K562 (cell line): ENCODE measurements around the gene ABCA4. TPM values are rescaled to one million over a fixed set of nuclear protein-coding genes. Genes with fewer than 3 reads are reported as not detected.

ENCODE experiments used
- ATAC-seq: fragments of 200-7000 bp; cut with Tn5 transposase; 3 replicates; pipeline ENCODE4 v1.9.1; 2020; ENCODE audit warnings: moderate library complexity
- BruUV-seq: library from RNA; stranded (reverse); fragments of 400-500 nt; replicated peaks from 2 replicates; lab custom pipeline; 2021; lab: Mats Ljungman, UMichigan
- CTCF ChIA-PET: fragments of 300-600 bp; formaldehyde crosslinking; extraction: SDS; loops from one replicate; lab custom pipeline; 2021; ENCODE audit warnings: low intra/inter-chr PET ratio; lab: Yijun Ruan, JAX
- POLR2A ChIA-PET: fragments of 300-600, 350-650 bp; sonication (Branson Sonifier 250); formaldehyde crosslinking; extraction: SDS; loops from one replicate; lab custom pipeline; 2021; ENCODE audit warnings: antibody characterized with exemption, inconsistent platforms; lab: Yijun Ruan, JAX
- DNase-seq, 4 experiments: peaks; one replicate each; pipeline versions ENCODE4 v3.0.0 to v3.0.0-alpha.2; 2011 to 2018; ENCODE audit warnings: low spot score in 3 of 4, mixed read lengths in 3 of 4; ENCODE audit errors: extremely low read depth in 1 of 4
- FAIRE-seq: peaks from 2 replicates; lab custom pipeline; 2011; peaks lifted over from hg19 to GRCh38; lab: Jason Lieb, UNC
- H2AFZ ChIP-seq: 2 replicates; pipeline ENCODE4 v1.6.0; 2011; ENCODE audit warnings: low read depth, low read length, control low read depth, inconsistent platforms
- H3K27ac ChIP-seq: fragments of 200-600 bp; 3 replicates; pipeline ENCODE4 v1.8.0; 2011; ENCODE audit warnings: low read depth, mild to moderate bottlenecking, control low read depth, inconsistent platforms, low read length, moderate library complexity, mixed read lengths; ENCODE audit errors: extremely low read depth
- H3K27me3 ChIP-seq, 2 experiments: fragments of 300-600 bp in 1 of 2; 2 replicates in 1 of 2; 3 replicates in 1 of 2; pipeline versions ENCODE4 v1.6.0 to v1.8.0; 2011; ENCODE audit warnings: inconsistent platforms in 2 of 2, low read length in 2 of 2, mild to moderate bottlenecking in 1 of 2, mixed read lengths in 1 of 2, moderate library complexity in 1 of 2; ENCODE audit not compliant: control insufficient read depth in 2 of 2, insufficient read depth in 2 of 2
- H3K36me3 ChIP-seq: fragments of 300-600 bp; 3 replicates; pipeline ENCODE4 v1.8.0; 2011; ENCODE audit warnings: mild to moderate bottlenecking, low read length, inconsistent platforms; ENCODE audit not compliant: control insufficient read depth, insufficient read depth
- H3K4me1 ChIP-seq, 2 experiments: fragments of 200-600 bp in 1 of 2; replicated peaks in 1 of 2; 2 replicates in 1 of 2; 3 replicates in 1 of 2; pipeline versions ENCODE4 v1.5.1 to v1.8.0; 2011; ENCODE audit warnings: inconsistent platforms in 2 of 2, low read length in 2 of 2, mild to moderate bottlenecking in 1 of 2, mixed read lengths in 1 of 2, moderate library complexity in 1 of 2; ENCODE audit not compliant: control insufficient read depth in 2 of 2, insufficient read depth in 2 of 2
- H3K4me2 ChIP-seq: 2 replicates; pipeline ENCODE4 v1.6.1; 2011; ENCODE audit warnings: low read length, control low read depth, inconsistent platforms, mixed read lengths; ENCODE audit not compliant: insufficient read depth
- H3K4me3 ChIP-seq: fragments of 200-600 bp; sonication (generic), shearing (Covaris generic); 2 replicates; pipeline ENCODE4 v1.5.1; 2016; ENCODE audit warnings: control low read depth, inconsistent platforms
- H3K79me2 ChIP-seq: fragments of 200-600 bp; 3 replicates; pipeline ENCODE4 v1.8.0; 2011; ENCODE audit warnings: low read length, inconsistent platforms; ENCODE audit not compliant: control insufficient read depth, insufficient read depth
- H3K9ac ChIP-seq, 2 experiments: 2 replicates each; pipeline versions ENCODE4 v1.6.0 to v1.6.1; 2011; ENCODE audit warnings: low read depth in 2 of 2, low read length in 2 of 2, control low read depth in 1 of 2, inconsistent platforms in 1 of 2, mild to moderate bottlenecking in 1 of 2, mixed read lengths in 1 of 2; ENCODE audit not compliant: insufficient read depth in 1 of 2
- H3K9me1 ChIP-seq: one replicate; pipeline ENCODE4 v1.6.0; 2011; ENCODE audit warnings: inconsistent platforms, mild to moderate bottlenecking, low read length, moderate library complexity; ENCODE audit not compliant: control insufficient read depth, insufficient read depth
- H3K9me3 ChIP-seq: replicated peaks from 2 replicates; pipeline ENCODE4 v1.5.1; 2011; ENCODE audit warnings: low read depth, low read length, inconsistent platforms; ENCODE audit not compliant: control insufficient read depth, insufficient read depth
- H4K20me1 ChIP-seq: replicated peaks from 2 replicates; pipeline ENCODE4 v1.6.1; 2011; ENCODE audit warnings: low read length, inconsistent platforms, mixed read lengths; ENCODE audit not compliant: control insufficient read depth, insufficient read depth
- CEBPZ ChIP-seq: fragments of 150-350 bp; IDR thresholded peaks from 2 replicates; pipeline ENCODE4 v1.6.1; 2014; ENCODE audit warnings: low read depth, mild to moderate bottlenecking, low read length, borderline replicate concordance
- DPF2 ChIP-seq: fragments of 450-650 bp; IDR thresholded peaks from 2 replicates; pipeline ENCODE4 v1.6.1; 2016
- ETS1 ChIP-seq: conservative IDR thresholded peaks from 2 replicates; pipeline ENCODE4 v1.6.1; 2011; ENCODE audit warnings: low read depth, mild to moderate bottlenecking, low read length; ENCODE audit not compliant: control insufficient read depth
- NR2F6 ChIP-seq: fragments of 450-650 bp; formaldehyde crosslinking; IDR thresholded peaks from 2 replicates; pipeline ENCODE4 v1.4.0; 2020; ENCODE audit warnings: mild to moderate bottlenecking
- POLR2G ChIP-seq: fragments of 200-400 bp; formaldehyde crosslinking; IDR thresholded peaks from 2 replicates; pipeline ENCODE4 v1.6.1; 2017; ENCODE audit warnings: low read depth, mild to moderate bottlenecking, antibody characterized with exemption, low read length, moderate library complexity
- PRPF4 ChIP-seq: fragments of 200-400 bp; formaldehyde crosslinking; IDR thresholded peaks from one replicate; pipeline ENCODE4 v1.6.1; 2017; ENCODE audit warnings: low read length, low read depth, mild to moderate bottlenecking; ENCODE audit not compliant: insufficient read depth, poor library complexity, severe bottlenecking
- UBTF ChIP-seq, 2 experiments: IDR thresholded peaks; 2 replicates each; pipeline ENCODE4 v1.6.1; 2012; ENCODE audit warnings: improper control_type of control experiment in 2 of 2, low read depth in 2 of 2, low read length in 2 of 2, borderline replicate concordance in 1 of 2
- WGBS: fragments of 100-300 bp; shearing (Covaris generic); methylation state at CpG from one replicate; pipeline ENCODE4 v1.1.6; 2016; ENCODE audit warnings: low coverage, mixed read lengths; ENCODE audit not compliant: insufficient coverage; ENCODE audit errors: missing lambda C conversion rate; 5-methylcytosine and 5-hydroxymethylcytosine counted together
- in situ Hi-C: fragments of 300-500 bp; cut with MboI; formaldehyde crosslinking; loops from 4 replicates; pipeline ENCODE4 v1.15.0; 2018; ENCODE audit warnings: inconsistent platforms, mixed read lengths
- intact Hi-C: fragments of 100-400 bp; cut with micrococcal nuclease; formaldehyde crosslinking; loops from 2 replicates; pipeline ENCODE4 v1.14.2; 2022
- polyA plus RNA-seq, 8 experiments: library from polyadenylated mRNA; depleted of rRNA in 4 of 8; stranded (reverse) in 5 of 8; unstranded in 3 of 8; fragments of >200 nt; fragmentation: Nextera tagmentation in 2 of 8; fragmentation: Illumina TruSeq in 1 of 8; extraction: Ambion mirVana in 2 of 8; extraction: Trizol in 1 of 8; gene quantifications; 2 replicates each; pipeline versions ENCODE4 v1.2.1 to v1.2.3, GENCODE V29; 2011 to 2014; ENCODE audit warnings: inconsistent platforms in 1 of 8, missing spikeins in 1 of 8
- total RNA-seq, 7 experiments: library from RNA; depleted of rRNA in 6 of 7; stranded (reverse); fragments of >200 nt in 6 of 7; fragmentation: Illumina TruSeq in 2 of 7; extraction: Trizol in 2 of 7; gene quantifications; 2 replicates each; pipeline versions ENCODE4 v1.2.1 to v1.2.3, GENCODE V29; 2011 to 2021; ENCODE audit warnings: low replicate concordance in 1 of 7
- TF ChIP-seq, protein P1 (sequence below): fragments of 250-450 bp; sonication (Bioruptor Pico); IDR thresholded peaks from 2 replicates; pipeline ENCODE4 v1.5.0; 2021; ENCODE audit warnings: mild to moderate bottlenecking, moderate library complexity

ABCA4 gene
- total and polyA plus RNA-seq, 9 of the 15 experiments (the other 6 are each of a cell fraction or from before 2014, with no cell fraction given), result 0.01 to 0.04 TPM; not detected in 7

GRCh38 chr1:94029130-94029993, 91.6 kb downstream of the ABCA4 start:
- no peaks in the 10 kb centered on the region for H3K9me1 ChIP-seq
- no peak for DNase-seq
- FAIRE-seq, result no peak
- H3K9ac ChIP-seq, result no peak overlapping the region
- in situ Hi-C loops, result no loop called here
- no peak overlapping the region for H3K27ac ChIP-seq
- H4K20me1 ChIP-seq, result no peaks in the 10 kb centered on the region
- H3K27me3 ChIP-seq, result peaks cover 17 to 45% of the 10 kb centered on the region in 2 experiments
- no peak overlapping the region for H3K4me2 ChIP-seq
- H3K36me3 ChIP-seq, result no peaks in the 10 kb centered on the region
- no peak overlapping the region for H3K4me3 ChIP-seq
- H3K4me1 ChIP-seq, result no peaks in the 10 kb centered on the region
- ChIA-PET POLR2A (interaction anchor here (0.7 kb wide), 1 partner anchor 364 kb away, joined by 4 read pairs; no protein-coding TSS in a partner anchor), CTCF (no interaction called here)
- no peaks in the 10 kb centered on the region for H3K79me2 ChIP-seq
- H2AFZ ChIP-seq, result no peak overlapping the region
- no TSS peak for BruUV-seq
- no peaks in the 10 kb centered on the region for H3K9me3 ChIP-seq
- WGBS, result 0% methylated on average over 6 of the region's 6 CpGs
- ATAC-seq, result no peak
- intact Hi-C loops, result no loop called here
- no peak for TF ChIP-seq NR2F6
- no peak for TF ChIP-seq ETS1
- TF ChIP-seq POLR2G, result no peak
- TF ChIP-seq DPF2, result no peak
- TF ChIP-seq, protein P1, sequence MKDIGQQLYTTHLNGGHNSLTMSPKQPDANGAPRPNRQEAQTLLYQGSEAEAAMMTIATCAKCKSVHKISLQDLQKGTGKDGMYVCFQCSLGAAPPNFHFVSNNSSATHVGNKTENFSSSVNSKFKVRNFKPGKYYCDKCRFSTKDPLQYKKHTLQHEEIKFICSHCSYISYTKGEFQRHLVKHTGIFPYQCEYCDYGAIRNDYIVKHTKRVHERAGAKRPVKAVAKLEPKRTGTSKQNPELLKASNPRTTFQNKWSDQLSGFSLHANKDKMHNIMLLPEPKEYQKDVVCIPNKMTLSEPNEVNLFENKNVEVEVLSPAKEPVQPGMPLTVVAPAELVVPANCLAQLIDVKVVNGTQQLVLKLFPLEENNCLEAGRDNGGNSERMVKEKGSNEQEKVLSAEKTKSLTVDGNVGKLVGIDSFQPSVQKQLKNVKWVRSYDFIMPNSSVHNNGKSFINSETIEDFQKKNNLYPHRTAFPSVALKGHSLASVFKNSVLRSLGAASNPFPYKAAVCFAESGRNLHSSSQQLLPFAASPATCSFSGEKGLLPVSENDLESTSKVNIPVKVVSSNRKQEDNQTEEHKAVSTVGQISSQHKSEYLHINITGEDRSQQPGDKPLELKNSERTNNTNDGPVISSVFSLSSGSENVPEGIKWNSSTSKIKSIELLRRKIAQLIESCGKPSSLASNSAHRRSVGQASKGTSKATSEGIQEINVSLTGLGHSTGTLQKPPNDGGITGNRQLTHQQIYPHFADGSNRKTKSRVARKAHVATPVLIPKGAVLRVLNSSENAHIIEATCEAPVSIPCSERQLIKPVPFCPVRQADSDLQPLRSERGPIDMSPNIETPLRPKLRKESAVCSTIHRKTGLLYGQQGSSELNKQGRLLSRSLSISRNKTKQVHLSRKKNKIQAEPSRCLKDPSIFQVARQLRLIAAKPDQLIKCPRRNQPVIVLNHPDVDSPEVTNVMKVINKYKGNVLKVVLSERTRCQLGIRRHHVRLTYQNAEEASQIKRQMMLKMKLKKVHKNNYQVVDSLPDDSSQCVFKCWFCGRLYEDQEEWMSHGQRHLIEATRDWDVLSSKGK, result no peak
- no peak for TF ChIP-seq UBTF (IDR thresholded peaks at IDR 0.05; ENCODE audit: borderline replicate concordance in 1 of 2, low read depth in 2 of 2, low read length in 2 of 2)
- no peak for TF ChIP-seq CEBPZ
- TF ChIP-seq PRPF4, result no peak
